ENCODE measurements around the gene FBLIM1.

FBLIM1 gene, protein sequence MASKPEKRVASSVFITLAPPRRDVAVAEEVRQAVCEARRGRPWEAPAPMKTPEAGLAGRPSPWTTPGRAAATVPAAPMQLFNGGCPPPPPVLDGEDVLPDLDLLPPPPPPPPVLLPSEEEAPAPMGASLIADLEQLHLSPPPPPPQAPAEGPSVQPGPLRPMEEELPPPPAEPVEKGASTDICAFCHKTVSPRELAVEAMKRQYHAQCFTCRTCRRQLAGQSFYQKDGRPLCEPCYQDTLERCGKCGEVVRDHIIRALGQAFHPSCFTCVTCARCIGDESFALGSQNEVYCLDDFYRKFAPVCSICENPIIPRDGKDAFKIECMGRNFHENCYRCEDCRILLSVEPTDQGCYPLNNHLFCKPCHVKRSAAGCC

DNA sequence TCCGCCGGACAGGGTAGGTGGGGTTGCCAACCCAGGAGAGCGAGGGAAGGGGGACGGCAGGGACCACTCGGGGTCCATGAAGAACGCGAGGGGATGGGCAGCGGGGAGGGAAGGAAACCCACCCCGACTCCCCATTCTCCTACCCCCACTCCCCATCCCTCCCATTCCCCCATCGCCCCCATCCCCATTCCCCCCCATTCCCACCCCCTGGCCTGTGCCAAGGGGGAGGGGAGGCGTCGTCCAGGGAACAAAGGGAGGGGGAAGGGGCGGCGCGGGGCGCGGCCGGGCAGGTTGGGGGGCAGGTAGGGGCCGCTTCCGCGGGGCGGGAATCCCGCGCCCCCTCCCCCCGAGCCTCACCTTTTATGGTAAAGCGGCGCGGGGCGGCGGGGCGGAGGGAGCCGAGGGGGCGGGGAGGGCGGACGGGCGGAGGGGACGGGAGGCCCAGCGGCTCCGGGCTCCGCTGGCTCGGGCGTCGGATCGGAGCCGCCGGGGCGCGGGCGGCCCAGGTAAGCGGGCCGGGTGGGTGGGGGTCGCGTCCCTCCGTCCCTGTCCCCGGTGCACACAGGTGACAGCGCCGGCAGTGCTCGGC is at the start of gene FBLIM1:
Gene FBLIM1, plus strand, starts transcription at position 453 of the 589 bp plus-strand sequence. CDS start 6,189 bp downstream, outside the sequence.
- DNase-seq, result peak; percentile 19

DNA sequence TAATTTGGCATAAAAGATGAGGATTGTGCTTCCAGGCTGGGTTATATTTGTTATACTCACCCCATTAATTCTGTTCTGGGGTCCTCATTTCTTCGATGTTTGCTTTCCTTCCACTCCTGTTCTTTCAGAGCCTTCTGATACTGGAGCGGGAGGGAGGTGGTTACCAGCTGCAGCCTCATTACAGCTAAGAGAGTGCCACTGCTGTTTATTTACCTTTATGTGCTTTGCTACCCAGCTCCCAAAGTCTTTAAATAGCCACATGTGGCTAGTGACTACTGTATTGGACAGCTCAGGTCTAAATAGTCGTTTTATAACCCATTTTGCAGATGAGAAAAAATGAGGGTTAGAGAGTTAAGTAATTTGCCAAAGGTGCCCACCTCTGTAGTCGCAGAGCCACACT is 49.4 kb upstream of the FBLIM1 start:
- DNase-seq, result no peak

DNA sequence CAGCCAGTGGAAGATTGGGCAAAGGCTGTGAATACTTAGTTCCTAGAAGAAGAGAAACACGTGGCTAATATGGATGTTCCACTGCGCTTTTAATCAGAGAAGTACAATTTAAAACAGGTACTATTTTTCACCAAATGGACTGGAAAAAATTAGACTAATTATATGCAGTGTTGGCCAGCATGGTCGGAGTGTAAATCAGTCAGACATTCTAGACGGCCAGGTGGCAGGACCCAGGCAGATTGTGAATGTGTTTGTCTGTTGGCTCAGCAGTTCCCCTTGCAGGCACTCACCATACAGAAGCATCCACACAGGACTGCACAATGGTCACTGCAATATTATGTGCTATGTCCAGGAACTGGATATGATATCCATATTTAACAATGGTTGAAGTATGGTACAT is 46.4 kb upstream of the FBLIM1 start:
- DNase-seq, result no peak

DNA sequence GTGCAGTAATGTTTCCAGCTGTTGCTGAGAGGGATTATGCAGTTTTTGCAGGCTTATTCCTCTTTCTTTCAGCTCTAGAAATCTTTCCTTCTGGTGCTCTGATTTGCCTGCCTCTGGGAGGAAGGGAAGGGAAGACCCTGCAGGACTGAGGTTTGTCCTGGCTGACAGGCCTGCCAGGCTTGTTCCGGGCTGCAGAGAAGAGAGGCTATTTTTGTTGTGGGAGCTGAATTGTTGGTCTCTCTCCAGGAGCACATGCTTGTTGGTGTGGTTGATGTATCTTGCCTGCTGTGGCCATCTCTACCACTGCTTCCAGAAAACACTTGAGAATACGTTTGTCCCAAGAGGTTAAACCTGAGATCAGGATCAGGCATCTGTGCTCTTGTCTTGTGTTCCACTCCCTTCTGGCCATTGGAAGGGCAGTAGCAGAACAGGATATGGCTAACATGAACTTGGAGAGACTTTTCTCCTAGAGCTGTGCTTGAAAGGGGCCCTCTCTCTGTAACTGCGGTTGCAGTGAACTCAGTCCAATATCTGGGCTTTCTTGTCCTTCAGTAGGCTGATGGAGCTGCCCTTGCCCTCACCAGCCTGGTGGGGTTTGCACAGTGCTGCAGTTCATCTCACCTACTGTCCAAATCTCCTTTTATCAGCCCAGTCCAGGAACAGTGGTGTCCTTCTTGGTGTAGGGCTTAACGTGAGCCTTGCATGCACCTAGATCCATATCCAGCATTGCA is 44.0 kb upstream of the FBLIM1 start:
- DNase-seq, result no peak

DNA sequence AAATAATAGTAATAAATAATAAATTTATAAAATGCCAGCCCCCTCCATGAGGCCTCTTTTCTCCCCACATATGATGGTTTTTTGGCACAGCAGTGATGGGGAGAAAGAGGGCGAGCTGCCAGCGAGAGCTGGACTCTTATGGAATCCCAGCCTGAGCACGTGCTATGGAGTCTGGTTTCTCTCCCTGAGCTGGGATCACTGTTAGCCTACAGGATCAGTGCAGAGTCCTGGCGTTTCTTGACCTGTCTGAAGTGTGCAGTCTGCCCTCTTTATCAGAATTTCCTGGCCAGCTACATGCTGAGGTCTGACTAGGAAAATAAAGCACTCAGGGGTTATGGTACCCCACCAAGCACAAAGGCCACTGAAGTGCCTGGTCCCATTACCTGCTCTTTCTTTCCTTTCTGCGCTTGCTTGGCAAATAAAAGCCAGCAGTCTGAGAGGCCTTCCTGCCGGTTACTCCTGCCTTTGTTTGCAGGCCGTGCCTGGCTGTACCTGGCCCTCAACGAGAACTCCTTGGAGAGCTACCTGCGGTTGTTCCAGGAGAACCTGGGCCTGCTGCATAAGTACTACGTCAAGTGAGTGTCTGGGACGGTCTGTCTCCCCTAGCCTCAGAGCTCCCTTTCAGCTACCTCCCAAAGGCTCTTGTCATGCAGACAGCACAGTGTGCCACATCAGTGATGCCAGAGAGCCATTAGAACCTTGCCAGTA is 41.0 kb upstream of the FBLIM1 start:
- no peak for DNase-seq

DNA sequence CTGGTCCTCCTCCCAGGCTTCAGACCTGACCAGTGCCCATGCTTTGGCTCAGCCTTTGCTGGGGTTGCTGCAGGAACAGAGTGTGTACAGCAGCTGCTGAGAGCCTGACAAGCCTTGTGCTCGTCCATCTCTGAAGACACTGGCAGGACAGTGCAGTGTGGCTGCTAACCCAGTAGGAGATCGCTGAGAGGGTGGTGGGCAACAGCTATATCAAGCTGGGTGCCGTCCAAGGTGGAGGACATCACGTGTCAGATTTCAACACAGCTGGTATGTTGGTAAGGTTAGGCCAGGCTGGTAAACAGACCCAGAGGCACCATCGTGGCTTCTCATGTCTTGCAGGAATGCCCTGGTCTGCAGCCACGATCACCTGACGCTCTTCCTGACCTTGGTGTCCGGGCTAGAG is 40.4 kb upstream of the FBLIM1 start:
- no peak for DNase-seq

DNA sequence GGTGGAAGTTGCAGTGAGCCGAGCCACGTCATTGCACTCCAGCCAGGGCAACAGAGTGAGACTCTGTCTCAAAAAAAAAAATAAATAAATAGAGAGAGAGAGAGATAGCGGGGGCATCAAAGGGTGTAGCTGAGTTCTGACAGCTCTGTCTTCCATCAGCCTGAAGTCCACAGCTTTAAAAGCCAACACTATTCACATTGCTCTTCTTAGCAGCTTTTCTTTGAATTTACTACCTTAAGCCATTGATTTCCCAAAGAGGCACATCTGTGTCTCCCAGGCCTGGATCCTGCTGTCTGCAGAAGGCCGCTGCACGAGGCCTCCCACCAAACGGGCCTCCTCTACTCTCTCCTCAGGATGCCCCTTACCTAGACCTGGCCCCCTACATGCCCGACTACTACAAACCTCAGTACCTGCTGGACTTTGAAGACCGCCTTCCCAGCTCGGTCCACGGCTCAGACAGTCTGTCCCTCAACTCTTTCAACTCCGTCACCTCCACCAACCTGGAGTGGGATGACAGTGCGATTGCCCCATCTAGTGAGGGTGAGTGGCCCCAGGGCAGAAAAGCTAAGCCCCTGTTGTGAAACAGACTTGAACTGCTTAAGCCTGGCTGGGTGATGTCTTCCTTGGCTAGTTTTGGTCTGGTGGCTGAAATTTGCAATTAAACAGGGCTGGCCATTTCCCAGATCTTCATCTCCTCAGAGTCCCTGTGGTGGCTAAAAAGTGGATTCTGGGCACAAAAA is 39.0 kb upstream of the FBLIM1 start:
- DNase-seq, result no peak

DNA sequence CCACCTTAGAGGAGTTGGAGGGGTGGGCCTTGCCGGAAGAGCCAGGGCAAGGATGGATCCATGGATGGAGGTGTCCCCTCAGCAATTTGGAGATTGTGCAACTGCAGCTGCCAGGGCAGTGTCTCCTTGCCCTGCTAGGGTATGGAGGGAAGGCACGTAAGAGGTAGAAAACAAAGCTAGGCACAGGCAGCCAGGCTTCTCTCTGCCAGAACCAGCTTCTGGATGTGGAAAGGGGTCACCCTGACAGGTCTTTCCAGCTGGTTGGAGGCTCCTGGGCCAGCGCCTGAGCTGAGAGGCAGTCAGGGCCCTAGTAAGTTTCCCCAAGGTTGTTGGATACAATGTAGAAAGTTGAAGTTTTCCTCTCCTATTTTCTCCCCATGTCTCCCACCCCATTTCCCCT is 37.7 kb upstream of the FBLIM1 start:
- DNase-seq, result no peak

DNA sequence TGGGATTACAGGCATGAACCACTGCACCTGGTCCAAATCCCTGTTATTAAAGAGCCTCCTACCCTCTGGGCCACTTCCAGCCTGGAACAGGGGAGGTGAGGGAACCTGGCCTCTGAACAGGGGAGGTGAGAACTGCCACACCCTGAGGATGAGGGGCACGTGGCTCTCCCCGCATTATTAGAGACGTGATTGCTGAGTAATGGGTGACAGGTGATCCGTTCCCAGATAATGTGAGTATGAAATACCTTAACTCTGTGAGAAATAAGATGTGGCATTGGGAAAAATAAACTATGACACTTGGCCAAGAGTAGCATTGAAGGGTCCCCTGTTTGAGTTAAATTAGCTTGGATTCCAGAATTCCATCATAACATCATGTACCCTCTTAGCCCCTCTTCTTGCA is 36.2 kb upstream of the FBLIM1 start:
- DNase-seq, result no peak

DNA sequence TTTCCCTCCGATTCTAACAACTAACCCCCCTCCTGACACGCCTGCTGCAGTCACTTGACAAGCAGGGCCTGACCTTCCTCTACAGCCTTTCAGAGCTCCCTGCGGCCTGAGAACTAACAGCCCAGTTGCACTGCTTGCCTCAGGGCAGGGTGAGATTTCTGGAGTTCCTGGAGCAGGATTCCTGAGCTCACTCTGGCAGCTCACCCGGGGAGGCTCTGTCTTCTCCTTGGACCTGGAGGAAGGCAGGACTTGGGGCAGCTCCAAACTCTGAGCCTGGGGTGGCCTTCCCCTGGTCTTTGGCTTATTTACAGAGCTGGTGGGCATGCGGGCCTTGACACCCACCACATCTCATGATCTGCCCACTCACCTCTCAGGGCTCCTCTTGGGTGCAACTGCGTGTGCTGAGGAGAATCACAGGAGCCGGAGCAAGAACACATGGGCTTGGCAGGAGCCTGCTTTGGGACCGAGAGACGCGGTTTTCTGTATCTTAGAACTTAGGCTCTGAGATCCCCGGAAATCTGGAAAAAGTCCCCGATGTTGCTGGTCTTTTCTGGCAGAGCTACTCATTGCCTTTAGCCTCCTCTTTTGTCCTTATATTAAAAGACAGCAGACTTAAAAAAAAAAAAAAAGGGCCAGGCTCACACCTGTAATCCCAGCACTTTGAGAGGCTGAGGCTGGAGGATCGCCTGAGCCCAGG is 35.6 kb upstream of the FBLIM1 start:
- DNase-seq, result no peak

DNA sequence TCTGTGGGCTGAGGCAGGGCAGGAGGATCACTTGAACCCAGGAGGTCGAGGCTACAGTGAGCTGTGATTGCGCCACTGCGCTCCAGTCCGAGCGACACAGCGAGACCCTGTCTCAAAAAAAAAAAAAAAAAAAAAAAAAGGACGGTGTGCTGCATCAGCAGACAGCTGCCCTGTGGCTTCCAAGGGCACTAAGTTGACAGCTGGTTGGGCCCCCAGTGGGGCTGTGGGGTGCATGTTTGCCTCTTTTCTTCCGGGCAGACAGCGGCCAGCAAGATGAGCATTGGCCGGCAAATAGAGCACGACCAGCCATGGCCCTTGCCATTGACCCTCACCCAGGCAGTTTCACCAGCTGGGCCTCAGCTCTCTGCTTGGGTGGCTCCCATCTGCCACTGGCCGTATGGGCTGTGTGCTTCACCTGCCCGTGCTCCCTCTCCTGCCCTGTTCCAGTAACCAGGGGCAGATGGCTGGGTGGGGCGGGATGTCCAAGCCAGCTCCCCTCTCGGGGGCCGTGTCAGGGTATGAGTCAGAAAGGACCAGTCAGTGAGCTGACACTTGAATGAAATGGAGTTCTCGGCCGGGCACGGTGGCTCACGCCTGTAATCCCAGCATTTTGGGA is 34.9 kb upstream of the FBLIM1 start:
- no peak for DNase-seq

DNA sequence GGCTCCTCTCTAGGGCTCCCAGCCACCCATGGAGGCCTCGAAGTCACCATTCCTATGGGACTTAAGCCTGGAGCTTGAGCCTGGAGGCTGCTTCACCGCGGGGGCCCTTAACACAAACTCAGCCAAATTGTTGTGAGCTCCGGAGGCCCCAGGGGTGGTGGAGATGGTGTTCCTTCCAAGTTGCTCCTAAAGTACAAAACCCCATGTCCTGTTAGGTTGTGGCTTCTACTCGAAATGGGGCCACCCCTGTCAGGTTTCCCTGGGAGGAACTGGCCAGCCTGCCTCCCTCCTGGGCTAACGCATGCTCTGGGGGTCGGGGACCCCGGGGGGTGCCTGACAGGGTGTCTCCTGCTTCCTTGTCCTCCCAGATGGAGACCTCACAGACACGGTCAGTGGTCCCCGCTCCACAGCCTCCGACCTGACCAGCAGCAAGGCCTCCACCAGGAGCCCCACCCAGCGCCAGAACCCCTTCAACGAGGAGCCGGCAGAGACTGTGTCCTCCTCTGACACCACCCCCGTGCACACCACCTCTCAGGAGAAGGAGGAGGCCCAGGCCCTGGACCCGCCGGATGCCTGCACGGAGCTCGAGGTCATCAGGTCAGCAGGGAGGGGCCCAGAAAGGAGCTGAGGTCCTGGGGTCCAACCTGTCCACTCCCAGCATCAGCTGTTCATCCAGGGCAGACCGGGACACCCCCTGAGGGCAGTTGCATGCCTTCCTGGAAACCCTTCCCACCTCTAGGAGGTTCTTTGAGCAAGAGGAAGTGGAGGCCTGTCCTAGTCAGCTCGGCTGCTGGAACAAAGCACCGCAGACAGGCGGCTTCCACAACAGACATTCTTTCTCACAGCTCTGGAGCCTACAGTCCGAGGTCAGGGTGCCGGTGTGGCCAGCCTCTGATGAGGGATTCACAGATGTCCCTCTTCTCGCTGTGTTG is 33.4 kb upstream of the FBLIM1 start:
- DNase-seq, result no peak

DNA sequence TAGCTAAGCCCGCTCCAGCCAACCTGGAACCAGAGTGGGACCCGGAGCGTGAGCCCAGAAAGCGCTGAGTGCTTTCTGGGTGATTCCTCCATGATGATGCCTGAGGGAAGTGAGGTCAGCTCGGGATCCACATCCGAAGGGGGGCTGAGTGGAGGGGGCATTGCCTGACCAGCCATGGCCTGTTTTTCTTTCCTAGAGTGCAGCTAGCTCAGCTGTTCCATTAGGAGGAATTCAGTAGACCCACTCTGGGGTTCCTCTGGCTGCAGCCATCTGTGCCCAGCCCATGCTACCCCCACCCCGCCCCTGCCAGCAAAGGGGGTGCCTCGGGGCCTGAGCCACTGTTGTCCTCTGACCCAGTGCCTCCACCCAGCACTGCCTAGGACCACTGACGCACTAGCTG is 32.1 kb upstream of the FBLIM1 start:
- DNase-seq, result no peak

DNA sequence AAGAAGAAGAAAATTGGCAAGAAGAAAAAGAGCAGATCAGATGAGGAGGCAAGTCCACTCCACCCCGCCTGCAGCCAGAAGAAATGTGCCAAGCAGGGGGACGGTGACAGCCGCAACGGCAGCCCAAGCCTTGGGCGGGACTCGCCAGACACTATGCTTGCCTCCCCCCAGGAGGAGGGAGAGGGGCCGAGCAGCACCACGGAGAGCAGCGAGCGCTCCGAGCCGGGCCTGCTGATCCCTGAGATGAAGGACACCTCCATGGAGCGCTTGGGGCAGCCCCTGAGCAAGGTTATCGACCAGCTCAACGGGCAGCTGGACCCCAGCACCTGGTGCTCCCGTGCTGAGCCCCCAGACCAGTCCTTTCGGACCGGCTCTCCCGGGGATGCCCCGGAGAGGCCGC is 31.6 kb upstream of the FBLIM1 start:
- DNase-seq, result no peak

DNA sequence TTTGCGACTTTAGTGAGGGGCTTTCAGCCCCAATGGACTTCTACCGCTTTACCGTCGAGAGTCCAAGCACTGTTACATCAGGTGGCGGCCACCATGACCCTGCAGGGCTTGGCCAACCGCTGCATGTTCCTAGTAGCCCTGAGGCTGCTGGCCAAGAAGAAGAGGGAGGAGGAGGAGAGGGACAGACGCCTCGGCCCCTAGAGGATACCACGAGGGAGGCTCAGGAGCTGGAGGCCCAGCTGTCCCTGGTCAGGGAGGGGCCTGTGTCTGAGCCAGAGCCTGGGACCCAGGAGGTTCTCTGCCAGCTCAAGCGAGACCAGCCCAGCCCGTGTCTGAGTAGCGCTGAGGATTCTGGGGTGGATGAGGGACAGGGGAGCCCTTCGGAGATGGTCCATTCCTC is 31.2 kb upstream of the FBLIM1 start:
- DNase-seq, result no peak

DNA sequence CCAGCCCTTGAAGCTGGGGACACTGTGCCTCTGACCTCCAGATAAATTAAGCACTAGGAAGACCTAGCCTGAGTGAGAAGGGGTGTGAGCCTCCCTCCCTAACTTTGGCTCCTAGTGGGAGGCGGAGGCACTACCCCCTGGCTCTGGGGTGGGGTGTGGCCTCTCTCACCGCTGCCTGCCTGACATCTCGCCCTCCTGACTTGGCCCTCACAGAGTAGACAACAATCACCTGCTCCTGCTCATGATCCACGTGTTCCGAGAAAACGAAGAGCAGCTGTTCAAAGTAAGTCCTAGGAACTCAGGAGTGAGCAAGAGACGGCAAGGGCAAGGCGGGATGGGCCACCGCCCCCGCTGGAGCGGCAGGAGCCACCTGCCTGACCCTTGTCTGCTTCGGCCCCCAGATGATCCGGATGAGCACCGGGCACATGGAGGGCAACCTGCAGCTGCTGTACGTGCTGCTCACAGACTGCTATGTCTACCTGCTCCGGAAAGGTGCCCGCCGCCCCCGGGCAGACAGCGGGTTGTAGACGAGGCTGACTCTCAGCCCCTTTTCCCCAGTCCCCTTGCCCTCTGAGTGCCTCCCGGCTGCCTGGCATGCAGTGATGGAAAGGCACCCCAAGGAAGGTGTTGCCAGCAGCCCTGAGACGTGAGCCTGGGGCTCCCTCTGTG is 30.6 kb upstream of the FBLIM1 start:
- no peak for DNase-seq

DNA sequence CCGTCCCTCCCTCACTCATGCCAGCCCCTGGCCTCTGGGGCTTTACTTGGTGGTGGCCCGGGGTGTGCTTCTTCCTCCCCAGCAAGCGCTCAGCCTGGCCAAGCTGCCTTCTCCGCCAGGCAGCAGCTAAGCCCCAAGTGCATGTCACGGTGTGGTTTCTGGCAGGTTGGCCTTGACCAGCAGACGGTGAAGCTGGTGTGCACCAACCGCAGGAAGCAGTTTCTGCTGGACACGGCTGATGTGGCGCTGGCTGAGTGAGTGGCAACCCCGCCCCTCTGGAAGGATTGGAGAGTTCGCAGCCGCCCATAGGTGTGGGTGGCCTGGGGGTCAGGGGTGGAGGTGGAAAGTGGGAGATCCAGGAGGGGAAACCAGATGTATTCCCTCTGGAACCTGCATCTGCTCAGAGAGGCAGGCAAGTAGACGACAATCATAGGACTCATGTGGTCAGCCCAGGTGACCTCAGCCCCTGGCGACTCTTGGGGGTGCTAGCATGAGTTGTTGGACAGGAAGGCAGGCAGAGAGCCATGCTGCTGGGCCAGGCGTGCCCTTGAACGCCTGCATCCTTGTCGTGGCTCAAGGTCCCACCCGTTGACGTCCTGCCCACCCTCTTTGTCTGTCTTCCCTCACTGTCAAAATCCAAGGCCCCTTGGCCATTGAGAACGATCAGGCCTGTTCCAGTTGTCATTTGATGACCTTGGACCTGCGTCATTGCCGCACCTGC is 29.5 kb upstream of the FBLIM1 start:
- DNase-seq, result no peak

DNA sequence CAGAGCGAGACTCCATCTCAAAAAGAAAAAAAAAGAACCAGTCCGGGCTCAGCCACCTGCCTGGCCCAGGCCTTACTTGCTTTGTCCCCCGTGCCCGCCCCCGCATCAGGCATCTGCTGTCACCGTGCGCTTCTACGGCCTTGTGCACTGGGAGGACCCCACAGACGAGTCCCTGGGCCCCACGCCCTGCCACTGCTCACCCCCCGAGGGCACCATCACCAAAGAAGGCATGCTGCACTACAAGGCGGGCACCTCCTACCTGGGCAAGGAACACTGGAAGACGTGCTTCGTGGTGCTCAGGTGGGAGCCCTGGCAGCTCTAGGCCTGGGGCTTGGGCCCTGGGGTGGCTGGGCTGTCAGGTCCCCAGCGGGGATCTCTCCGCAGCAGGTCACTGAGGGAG is 28.2 kb upstream of the FBLIM1 start:
- DNase-seq, result no peak

DNA sequence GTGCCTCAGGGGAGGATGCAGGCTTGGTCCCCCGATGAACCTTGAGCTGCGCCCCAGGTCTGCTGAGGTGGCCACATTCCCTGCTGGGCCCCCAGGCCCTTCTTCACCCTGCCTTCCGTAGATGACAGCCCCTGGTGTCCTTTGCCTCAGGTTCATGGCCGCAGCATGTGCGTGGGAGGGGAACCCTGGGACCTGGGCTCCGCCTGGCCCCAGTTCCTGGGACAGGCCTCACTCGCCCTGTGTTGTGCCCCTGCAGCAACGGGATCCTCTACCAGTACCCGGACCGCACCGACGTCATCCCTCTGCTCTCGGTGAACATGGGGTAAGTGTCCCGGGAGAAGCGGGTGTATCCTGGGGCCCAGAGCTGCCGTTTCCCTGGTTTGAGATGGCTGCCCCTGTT is 27.7 kb upstream of the FBLIM1 start:
- no peak for DNase-seq
